HEK293 (cell line): ENCODE measurements around the gene FEZ2.

Source experiments
- CTCF ChIA-PET: fragments of 350-600 bp; formaldehyde crosslinking; extraction: SDS; loops from one replicate; lab custom pipeline; 2021; ENCODE audit warnings: antibody characterized with exemption; lab: Yijun Ruan, JAX
- POLR2A ChIA-PET: fragments of 300-600 bp; formaldehyde crosslinking; extraction: SDS; loops from one replicate; lab custom pipeline; 2020; ENCODE audit warnings: antibody characterized with exemption, inconsistent platforms; lab: Yijun Ruan, JAX
- H3K27ac ChIP-seq: fragments of 200-500 bp; sonication (Bioruptor generic); 2 replicates; pipeline ENCODE4 v1.5.1; 2014; ENCODE audit warnings: low read depth, low read length, control low read depth, inconsistent platforms; ENCODE audit errors: extremely low read depth
- H3K36me3 ChIP-seq, 2 experiments: fragments of 200-500 bp in 1 of 2; sonication (Bioruptor generic) in 1 of 2; 1 replicate in 1 of 2; 2 replicates in 1 of 2; pipeline ENCODE4 v1.5.1; 2014 to 2017; ENCODE audit warnings: inconsistent platforms in 2 of 2, low read length in 2 of 2; ENCODE audit not compliant: control insufficient read depth in 2 of 2, insufficient read depth in 1 of 2
- H3K4me1 ChIP-seq: fragments of 200-500 bp; sonication (Bioruptor generic); 2 replicates; pipeline ENCODE4 v1.5.1; 2014; ENCODE audit warnings: mild to moderate bottlenecking, low read length, inconsistent platforms; ENCODE audit not compliant: control insufficient read depth, insufficient read depth
- H3K4me3 ChIP-seq: 2 replicates; pipeline ENCODE4 v1.5.1; 2011; ENCODE audit warnings: low read depth, mild to moderate bottlenecking, control low read depth, low read length, moderate library complexity
- H3K9me3 ChIP-seq: fragments of 200-500 bp; sonication (Bioruptor generic); 2 replicates; pipeline ENCODE4 v1.5.1; 2014; ENCODE audit warnings: low read depth, low read length, inconsistent platforms; ENCODE audit not compliant: control insufficient read depth, insufficient read depth
- AEBP2 ChIP-seq: fragments of 450-650 bp; formaldehyde crosslinking; IDR thresholded peaks from 2 replicates; pipeline ENCODE4 v1.5.1; 2016; ENCODE audit warnings: missing biosample characterization, missing genetic modification characterization, borderline replicate concordance
- BCL11A ChIP-seq: fragments of 450-650 bp; formaldehyde crosslinking; IDR thresholded peaks from 2 replicates; pipeline ENCODE4 v1.5.1; 2016; ENCODE audit warnings: low read depth, missing biosample characterization, missing genetic modification characterization
- EGR2 ChIP-seq: fragments of 450-650 bp; formaldehyde crosslinking; IDR thresholded peaks from 2 replicates; pipeline ENCODE4 v1.5.1; 2016; ENCODE audit warnings: low read depth, missing biosample characterization, missing genetic modification characterization
- PATZ1 ChIP-seq: fragments of 450-650 bp; formaldehyde crosslinking; IDR thresholded peaks from 2 replicates; pipeline ENCODE4 v1.5.1; 2016; ENCODE audit warnings: missing biosample characterization, missing genetic modification characterization
- PRDM1 ChIP-seq: fragments of 450-650 bp; formaldehyde crosslinking; IDR thresholded peaks from 2 replicates; pipeline ENCODE4; 2016; ENCODE audit warnings: missing biosample characterization, missing genetic modification characterization
- PRDM4 ChIP-seq: fragments of 450-650 bp; formaldehyde crosslinking; IDR thresholded peaks from 2 replicates; pipeline ENCODE4 v1.5.1; 2017; ENCODE audit warnings: missing biosample characterization, missing genetic modification characterization
- SALL2 ChIP-seq: fragments of 450-650 bp; formaldehyde crosslinking; IDR thresholded peaks from 2 replicates; pipeline ENCODE4 v1.5.0; 2017; ENCODE audit warnings: missing biosample characterization, mild to moderate bottlenecking, missing genetic modification characterization, borderline replicate concordance
- ZIC2 ChIP-seq: fragments of 450-650 bp; formaldehyde crosslinking; IDR thresholded peaks from 2 replicates; pipeline ENCODE4 v1.5.1; 2016; ENCODE audit warnings: missing biosample characterization, missing genetic modification characterization
- ZNF138 ChIP-seq: fragments of 450-650 bp; formaldehyde crosslinking; IDR thresholded peaks from 2 replicates; pipeline ENCODE4 v1.5.1; 2016; ENCODE audit warnings: missing biosample characterization, missing genetic modification characterization, borderline replicate concordance
- ZNF175 ChIP-seq: fragments of 450-650 bp; formaldehyde crosslinking; IDR thresholded peaks from 2 replicates; pipeline ENCODE4 v1.5.1; 2016; ENCODE audit warnings: missing biosample characterization, missing genetic modification characterization
- ZNF19 ChIP-seq: fragments of 450-650 bp; formaldehyde crosslinking; IDR thresholded peaks from 2 replicates; pipeline ENCODE4; 2016; ENCODE audit warnings: missing biosample characterization, missing genetic modification characterization, low read depth
- ZNF24 ChIP-seq: fragments of 450-650 bp; formaldehyde crosslinking; IDR thresholded peaks from 2 replicates; pipeline ENCODE4 v1.5.1; 2016; ENCODE audit warnings: missing biosample characterization, missing genetic modification characterization
- ZNF248 ChIP-seq: fragments of 450-650 bp; formaldehyde crosslinking; IDR thresholded peaks from 2 replicates; pipeline ENCODE4 v1.5.1; 2017; ENCODE audit warnings: missing biosample characterization, missing genetic modification characterization
- ZNF302 ChIP-seq: fragments of 450-650 bp; formaldehyde crosslinking; IDR thresholded peaks from 2 replicates; pipeline ENCODE4 v1.5.1; 2016; ENCODE audit warnings: missing biosample characterization, missing genetic modification characterization, low read depth
- ZNF366 ChIP-seq: fragments of 450-650 bp; formaldehyde crosslinking; conservative IDR thresholded peaks from 2 replicates; pipeline ENCODE4 v1.5.1; 2016; ENCODE audit warnings: missing biosample characterization, missing genetic modification characterization
- ZNF37A ChIP-seq: fragments of 450-650 bp; IDR thresholded peaks from 2 replicates; pipeline ENCODE4 v1.5.1; 2018; ENCODE audit warnings: missing biosample characterization, missing genetic modification characterization
- ZNF416 ChIP-seq: fragments of 450-650 bp; formaldehyde crosslinking; IDR thresholded peaks from 2 replicates; pipeline ENCODE4 v1.5.1; 2016; ENCODE audit warnings: missing biosample characterization, missing genetic modification characterization
- ZNF433 ChIP-seq: fragments of 450-650 bp; formaldehyde crosslinking; IDR thresholded peaks from 2 replicates; pipeline ENCODE4 v1.5.1; 2016; ENCODE audit warnings: missing biosample characterization, missing genetic modification characterization, low read depth
- ZNF48 ChIP-seq: fragments of 450-650 bp; formaldehyde crosslinking; IDR thresholded peaks from 2 replicates; pipeline ENCODE4 v1.5.1; 2016; ENCODE audit warnings: missing biosample characterization, missing genetic modification characterization
- ZNF610 ChIP-seq: fragments of 450-650 bp; formaldehyde crosslinking; IDR thresholded peaks from 2 replicates; pipeline ENCODE4 v1.5.1; 2016; ENCODE audit warnings: missing biosample characterization, missing genetic modification characterization, borderline replicate concordance
- ZNF677 ChIP-seq: fragments of 450-650 bp; IDR thresholded peaks from 2 replicates; pipeline ENCODE4 v1.5.0; 2018; ENCODE audit warnings: missing biosample characterization, mild to moderate bottlenecking, missing genetic modification characterization, moderate library complexity
- ZNF792 ChIP-seq: fragments of 450-650 bp; formaldehyde crosslinking; IDR thresholded peaks from 2 replicates; pipeline ENCODE4 v1.5.1; 2016; ENCODE audit warnings: missing biosample characterization, missing genetic modification characterization
- ZNF837 ChIP-seq: fragments of 450-650 bp; formaldehyde crosslinking; IDR thresholded peaks from 2 replicates; pipeline ENCODE4 v1.5.1; 2016; ENCODE audit warnings: missing biosample characterization, missing genetic modification characterization
- ZSCAN5A ChIP-seq: fragments of 450-650 bp; formaldehyde crosslinking; IDR thresholded peaks from 2 replicates; pipeline ENCODE4 v1.5.1; 2016; ENCODE audit warnings: missing biosample characterization, missing genetic modification characterization

Gene FEZ2

GRCh38 chr2:36515538-36515937 is 82.4 kb downstream of the FEZ2 start (continued):
- TF ChIP-seq ZSCAN5A: no peak

- no peak for TF ChIP-seq ZNF138
- no peak for TF ChIP-seq ZNF175 (tag by site-specific recombination)
- no peak for TF ChIP-seq PATZ1 (tag by site-specific recombination)
- no peak for TF ChIP-seq ZNF433 (tag by site-specific recombination)
- no peak for TF ChIP-seq ZNF37A (tag by site-specific recombination)
- no peak for TF ChIP-seq BCL11A (tag by site-specific recombination)
- POLR2A ChIA-PET: no interaction called here
- Histone ChIP-seq H3K4me3 (no peak overlapping the region), H3K27ac (no peak overlapping the region), H3K36me3 (peaks cover 5 to 77% of the 10 kb centered on the region in 2 experiments), H3K4me1 (no peaks in the 10 kb centered on the region), H3K9me3 (no peaks in the 10 kb centered on the region)
- CTCF ChIA-PET: interaction anchor here (1.1 kb wide), 1 partner anchor 161 kb away, joined by 3 read pairs; no protein-coding TSS in a partner anchor
These were observed 84.3 kb downstream of the FEZ2 start for GRCh38 chr2:36513661-36514060.

- peaks cover 2 to 69% of the 10 kb centered on the region in 2 experiments for H3K36me3 ChIP-seq
- no peak for TF ChIP-seq ZIC2 (tag by site-specific recombination)
- TF ChIP-seq ZNF366 (tag by site-specific recombination): no peak
- TF ChIP-seq EGR2 (tag by site-specific recombination): no peak
- no peak for TF ChIP-seq ZNF677 (tag by site-specific recombination)
- no peak for TF ChIP-seq ZNF48 (tag by site-specific recombination)
- no peak for TF ChIP-seq SALL2
- no peak for TF ChIP-seq ZNF302 (tag by site-specific recombination)
- no peak overlapping the region for H3K4me3 ChIP-seq
- no peaks in the 10 kb centered on the region for H3K9me3 ChIP-seq
- ChIA-PET CTCF (interaction anchor here (1.1 kb wide), 1 partner anchor 160 kb away, joined by 3 read pairs; no protein-coding TSS in a partner anchor), POLR2A (no interaction called here)
- no peak overlapping the region for H3K27ac ChIP-seq
- no peaks in the 10 kb centered on the region for H3K4me1 ChIP-seq
These were observed 85.3 kb downstream of the FEZ2 start for GRCh38 chr2:36512705-36513104.

- ChIA-PET POLR2A (no interaction called here), CTCF (no interaction called here)
- peaks cover 0 to 62% of the 10 kb centered on the region in 2 experiments for H3K36me3 ChIP-seq
- no peaks in the 10 kb centered on the region for H3K4me1 ChIP-seq
- no peak overlapping the region for H3K27ac ChIP-seq
- no peak overlapping the region for H3K4me3 ChIP-seq
- no peaks in the 10 kb centered on the region for H3K9me3 ChIP-seq
- TF ChIP-seq ZNF792 (tag by site-specific recombination) (no peak), PRDM1 (no peak), ZNF24 (tag by site-specific recombination) (no peak), AEBP2 (tag by site-specific recombination) (no peak), ZNF837 (tag by site-specific recombination) (no peak), ZNF416 (tag by site-specific recombination) (no peak), ZNF19 (tag by site-specific recombination) (no peak), ZNF248 (no peak), ZNF610 (tag by site-specific recombination) (no peak), PRDM4 (tag by site-specific recombination) (no peak)
These were observed 85.9 kb downstream of the FEZ2 start for GRCh38 chr2:36511858-36512603.
